ENCODE data around the gene NEO1.

NEO1 gene

DNA sequence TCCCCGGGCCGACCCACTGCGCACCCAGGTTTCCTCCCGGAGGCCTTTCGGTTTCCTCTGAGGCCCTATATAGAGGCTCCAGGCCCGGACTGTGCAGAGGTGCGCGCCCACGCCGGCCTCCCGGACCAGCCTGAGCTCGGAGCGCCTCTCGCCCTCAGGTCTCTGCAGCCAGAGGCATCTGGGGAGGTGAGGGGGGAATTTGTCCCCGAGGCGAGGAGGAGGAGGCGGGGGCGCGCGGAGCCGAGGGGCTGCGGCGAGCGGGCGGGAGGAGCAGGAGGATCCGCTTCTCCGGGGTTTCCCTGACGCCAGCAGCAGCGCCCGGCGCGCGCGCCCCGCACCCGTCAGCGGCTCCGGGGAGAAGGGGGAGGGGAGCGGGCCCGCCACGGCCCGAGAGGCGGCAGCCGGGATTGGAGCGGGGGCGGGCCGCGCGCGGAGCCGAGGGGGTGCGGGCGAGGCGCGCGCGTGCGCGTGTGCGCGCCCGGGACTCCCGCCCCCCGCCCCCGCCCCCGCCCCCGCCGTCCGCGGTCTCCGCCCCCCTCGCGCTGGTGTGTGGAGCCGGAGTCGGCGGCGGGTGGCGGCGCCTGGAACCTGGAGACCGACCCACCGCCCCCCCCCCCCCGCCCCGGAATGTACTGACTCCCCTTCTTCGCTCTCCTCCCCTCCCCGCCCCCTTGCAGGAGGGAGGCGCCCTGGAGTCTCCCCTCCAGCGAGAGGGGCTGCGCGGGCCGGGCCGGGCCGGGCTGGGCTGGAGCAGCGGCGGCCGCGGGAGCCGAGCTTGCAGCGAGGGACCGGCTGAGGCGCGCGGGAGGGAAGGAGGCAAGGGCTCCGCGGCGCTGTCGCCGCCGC lies at the start of gene NEO1:
Gene NEO1, plus strand, starts transcription at position 657 of the 846 bp plus-strand sequence. CDS start 213 bp downstream, outside the sequence.
- DNase-seq = peak; percentile 90

DNA sequence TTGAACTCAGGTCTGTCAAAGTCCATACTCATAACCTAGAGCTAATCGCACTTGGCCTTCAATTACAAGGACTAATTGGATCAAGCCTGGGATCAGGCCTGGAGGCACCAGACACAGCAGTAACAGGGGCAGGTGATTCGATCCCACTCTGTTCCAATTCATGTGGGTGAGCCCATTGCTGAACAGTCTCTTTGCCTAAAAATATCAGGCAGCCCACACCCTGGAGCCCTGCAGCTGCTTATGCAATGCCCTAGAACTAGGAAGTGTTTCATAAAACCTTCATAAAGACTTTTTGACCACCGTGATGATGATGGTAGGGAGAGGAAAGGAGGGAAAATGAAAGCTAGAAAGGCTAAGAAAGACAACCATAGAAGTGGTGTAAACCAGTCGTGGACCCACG lies 47.8 kb upstream of the NEO1 start:
- no peak for DNase-seq

DNA sequence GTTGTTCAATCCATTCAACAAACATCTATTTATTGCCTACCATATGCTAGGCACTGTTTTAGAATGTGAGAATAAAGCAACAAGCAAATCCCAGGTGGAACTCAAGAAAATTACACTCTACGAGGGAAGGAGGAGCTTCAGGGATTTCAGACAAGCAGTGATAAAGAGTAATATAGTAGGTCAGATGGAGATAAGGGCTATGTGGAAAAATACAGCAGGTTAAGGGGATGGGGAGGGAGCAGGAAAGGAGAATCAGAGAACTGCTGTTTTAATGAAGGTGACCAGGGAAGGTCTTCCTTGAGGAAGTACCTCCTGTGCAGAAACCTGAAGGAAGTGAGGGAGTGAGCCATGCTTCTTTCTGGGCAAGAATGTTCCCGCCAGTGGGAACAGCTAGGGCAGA lies 47.2 kb upstream of the NEO1 start:
- DNase-seq = no peak

DNA sequence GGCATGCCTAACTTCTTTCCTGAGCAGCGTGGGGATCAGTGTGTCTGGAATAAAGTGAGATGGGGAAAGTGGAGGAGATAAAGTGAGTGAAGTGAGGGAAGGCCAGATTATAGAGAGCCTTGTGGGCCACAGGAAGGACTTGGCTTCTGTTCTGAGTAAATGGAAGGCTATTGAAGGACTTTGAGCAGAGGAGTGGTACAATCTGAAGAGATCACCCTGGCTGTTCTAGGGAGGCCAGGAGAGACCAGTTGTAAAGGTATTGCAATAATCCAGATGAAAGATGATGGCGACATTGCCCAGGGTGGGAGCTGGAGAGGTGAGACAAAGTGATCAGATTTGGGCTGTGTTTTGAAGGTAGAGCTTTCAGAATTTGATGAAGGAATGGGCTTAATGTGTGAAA lies 46.8 kb upstream of the NEO1 start:
- DNase-seq = no peak

DNA sequence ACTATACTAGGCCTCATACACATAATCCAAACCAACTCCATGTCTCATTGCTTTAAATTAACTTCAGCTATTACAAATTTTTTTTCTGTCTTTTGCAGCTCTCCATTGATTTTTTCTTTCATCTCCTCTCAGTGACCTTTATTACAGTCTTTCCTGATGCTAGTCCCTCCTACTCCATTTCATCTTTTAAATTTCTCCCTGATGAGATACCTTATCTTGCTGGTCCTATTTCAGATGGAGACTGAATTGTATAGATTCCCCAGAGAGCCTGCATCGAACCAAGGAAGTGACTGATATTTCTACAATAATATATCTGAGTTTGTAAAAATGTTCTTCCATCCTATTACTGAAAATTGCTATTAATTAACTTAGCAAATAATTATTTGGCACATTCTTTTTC lies 45.7 kb upstream of the NEO1 start:
- no peak for DNase-seq

GRCh38 chr15:73009066-73010056 lies 42.9 kb upstream of the NEO1 start:
- no peak for DNase-seq

GRCh38 chr15:73010154-73011152 lies 41.8 kb upstream of the NEO1 start:
- DNase-seq = no peak

DNA sequence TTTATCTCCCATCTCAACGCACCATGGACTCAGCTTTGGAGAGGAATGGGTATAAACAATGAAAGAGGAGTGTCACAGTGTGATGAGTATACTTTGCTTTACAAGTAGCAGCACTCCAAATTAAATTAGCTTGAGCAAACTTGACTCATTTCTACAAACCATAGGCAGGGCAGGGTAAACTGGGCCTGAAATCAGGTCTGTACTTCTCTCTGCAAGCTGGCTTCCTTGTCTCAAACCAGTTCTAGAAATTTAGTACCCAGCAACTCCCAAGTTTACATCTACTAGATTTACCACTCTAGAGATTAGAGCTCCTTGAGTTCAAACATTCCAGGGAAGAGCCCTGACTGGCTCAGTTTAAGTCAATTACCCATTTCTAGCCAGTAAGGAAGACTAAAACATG lies 37.4 kb upstream of the NEO1 start:
- DNase-seq = no peak

DNA sequence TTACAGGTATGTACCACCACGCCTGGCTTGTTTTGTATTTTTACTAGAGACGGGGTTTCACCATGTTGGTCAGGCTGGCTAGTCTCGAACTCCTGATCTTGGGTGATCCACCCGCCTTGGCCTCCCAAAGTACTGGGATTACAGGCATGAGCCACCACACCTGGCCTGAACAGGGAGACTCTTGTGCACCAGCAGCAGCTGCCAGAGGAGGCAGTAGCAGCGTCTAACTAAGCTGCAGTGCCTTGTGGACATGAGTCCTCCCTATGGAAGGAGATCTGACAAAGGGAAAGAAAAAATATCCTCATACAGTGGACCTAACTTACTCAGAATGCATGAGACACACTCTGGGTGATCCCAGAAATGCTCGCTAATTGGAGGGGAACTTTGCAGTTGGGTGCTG lies 36.8 kb upstream of the NEO1 start:
- DNase-seq = no peak

GRCh38 chr15:73017987-73018386 lies 34.3 kb upstream of the NEO1 start:
- no peak for DNase-seq

DNA sequence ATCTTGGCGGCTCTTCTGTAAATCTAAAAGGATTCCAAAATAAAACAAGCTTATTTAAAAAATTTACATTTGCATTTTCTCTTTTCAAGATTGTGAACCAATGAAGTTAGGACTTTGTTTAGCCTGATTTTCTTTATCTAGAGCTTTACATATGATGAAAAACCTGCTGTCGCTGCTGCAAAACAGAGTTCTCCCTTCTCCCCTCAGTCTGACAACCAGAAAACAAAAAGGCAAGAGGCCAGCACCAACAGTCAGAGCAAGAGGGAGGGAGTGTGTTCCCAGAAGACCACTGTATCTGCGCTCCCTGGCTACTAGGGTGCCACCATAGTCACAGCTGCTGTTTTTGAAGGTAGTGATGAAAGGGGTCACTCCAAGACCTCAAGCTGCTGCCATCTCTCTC lies 33.1 kb upstream of the NEO1 start:
- DNase-seq = no peak

- DNase-seq = no peak
Measured at GRCh38 chr15:73019601-73020146, 32.6 kb upstream of the NEO1 start.

DNA sequence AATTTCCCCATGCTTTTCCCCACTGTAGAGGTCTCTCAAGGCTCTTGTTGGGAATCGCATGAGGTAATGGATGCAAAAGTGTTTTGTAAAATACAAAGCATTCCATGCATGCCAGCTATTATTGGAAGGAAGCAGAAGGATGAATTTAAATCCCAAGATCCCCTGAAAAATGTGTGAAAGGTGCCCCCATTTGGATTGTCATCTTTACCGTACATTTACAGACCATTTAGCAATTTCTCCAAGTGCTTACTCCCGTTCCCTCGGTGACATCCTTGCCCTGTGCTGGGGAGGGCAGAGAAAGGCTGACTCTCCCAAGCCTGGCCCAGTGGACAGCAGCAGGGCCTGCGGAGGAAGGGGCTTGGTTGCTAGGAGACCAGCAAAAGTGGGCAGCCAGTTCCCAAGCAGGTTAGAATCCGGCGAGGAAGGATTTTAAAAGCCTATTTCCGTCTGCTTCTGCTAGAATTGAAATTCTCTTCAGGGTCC lies 31.1 kb upstream of the NEO1 start:
- no peak for DNase-seq

GRCh38 chr15:73022161-73022560 lies 30.1 kb upstream of the NEO1 start:
- DNase-seq = no peak

GRCh38 chr15:73023071-73023470 lies 29.2 kb upstream of the NEO1 start:
- DNase-seq = no peak

GRCh38 chr15:73024168-73024567 lies 28.1 kb upstream of the NEO1 start:
- DNase-seq = no peak

GRCh38 chr15:73026511-73027054 lies 25.7 kb upstream of the NEO1 start:
- no peak for DNase-seq

- DNase-seq = no peak
Measured at GRCh38 chr15:73028031-73028430, 24.2 kb upstream of the NEO1 start.

DNA sequence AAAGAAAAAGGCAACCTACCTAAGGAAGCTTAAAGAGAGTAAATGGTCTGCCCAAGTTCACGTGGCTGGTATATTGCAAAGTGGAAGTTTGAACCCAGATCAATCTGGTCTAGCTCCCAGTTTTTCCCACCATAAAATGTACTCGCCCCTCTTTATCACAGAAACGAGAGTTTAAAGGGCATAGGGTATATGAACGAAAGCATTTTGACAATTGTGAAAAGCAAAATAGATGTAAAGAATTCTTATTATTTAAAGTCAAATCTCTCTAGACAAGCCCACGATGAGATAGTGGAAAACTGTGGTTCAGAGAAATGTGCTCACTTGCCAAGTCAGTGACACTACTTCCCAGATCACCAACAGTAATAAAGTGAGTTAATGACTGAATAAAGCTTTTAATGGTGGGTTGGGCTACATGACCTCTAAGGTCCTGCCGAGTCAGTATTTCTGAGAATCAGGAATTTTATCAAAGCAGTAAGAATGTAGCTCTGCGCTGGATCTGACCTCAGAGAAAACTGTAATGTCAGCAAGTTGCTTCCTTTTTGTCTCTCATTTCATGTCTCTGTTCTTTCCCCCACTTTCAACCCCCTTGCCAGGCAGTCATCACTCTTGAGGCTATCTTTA lies 23.3 kb upstream of the NEO1 start:
- no peak for DNase-seq

DNA sequence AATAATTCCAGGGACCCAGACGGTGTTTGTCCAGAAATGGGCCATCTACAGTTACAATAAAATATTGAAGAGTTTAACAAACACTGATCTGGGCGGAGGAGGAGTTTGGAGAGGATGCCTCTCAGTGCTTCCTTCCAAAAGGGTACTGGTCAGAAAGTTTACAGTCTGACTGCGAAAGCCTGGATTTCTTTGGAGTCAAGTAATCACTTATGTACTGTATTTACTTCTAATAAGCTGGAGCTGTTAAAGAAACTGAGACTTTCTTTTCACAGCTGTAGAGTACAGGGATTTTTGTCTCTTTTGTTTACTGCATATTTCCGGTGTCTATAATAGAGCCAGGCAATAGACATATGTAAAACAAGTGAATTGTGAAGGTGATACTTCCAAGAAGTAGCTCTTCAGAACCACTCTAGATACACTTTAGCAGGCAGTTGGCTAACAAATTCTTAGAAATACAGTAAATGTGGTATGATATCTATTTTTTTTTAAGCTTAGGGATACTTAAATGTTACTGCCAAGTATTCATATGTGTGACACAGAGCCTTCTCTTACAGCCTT lies 22.1 kb upstream of the NEO1 start:
- no peak for DNase-seq

GRCh38 chr15:73031648-73032047 lies 20.6 kb upstream of the NEO1 start:
- no peak for DNase-seq

Data from CD4-positive, alpha-beta T cell treated with Interleukin-21 for 1 hour (primary cell).